HCT116 (cell line): Measurements from ENCODE around the gene ITGA7. TPM values are rescaled to one million over a fixed set of nuclear protein-coding genes. Genes with fewer than 3 reads are reported as not detected.

Source experiments
- ATAC-seq: fragments of 200-7000 bp; cut with Tn5 transposase; 2 replicates; pipeline ENCODE4 v1.9.1; 2020; ENCODE audit warnings: mild to moderate bottlenecking, moderate library complexity
- BruUV-seq: library from RNA; stranded (reverse); fragments of 400-500 nt; replicated peaks from 2 replicates; lab custom pipeline; 2021; lab: Mats Ljungman, UMichigan
- CTCF ChIA-PET: fragments of 300-600 bp; sonication (Branson Sonifier 250); formaldehyde crosslinking; loops from one replicate; lab custom pipeline; 2021; ENCODE audit warnings: antibody characterized with exemption; lab: Charles Lee
- POLR2A ChIA-PET: fragments of 300-600, 350-600 bp; sonication (Branson Sonifier 250); formaldehyde crosslinking; loops from one replicate; lab custom pipeline; 2021; ENCODE audit warnings: antibody characterized with exemption; lab: Charles Lee
- RAD21 ChIA-PET, 2 experiments: fragments of 300-600 bp; sonication (Branson Sonifier 250); formaldehyde crosslinking; loops; one replicate each; lab custom pipeline; 2023; ENCODE audit warnings: low total read pairs in 2 of 2; ENCODE audit not compliant: uncharacterized antibody in 2 of 2, unreplicated experiment in 2 of 2, low non-redundant PET in 1 of 2; lab: Charles Lee
- DNase-seq: peaks from one replicate; pipeline ENCODE4 v3.0.0-alpha.2; 2010; ENCODE audit warnings: low read depth, low spot score
- H2AFZ ChIP-seq: fragments of 200-600 bp; shearing (Covaris generic), sonication (generic); 2 replicates; pipeline ENCODE4 v1.6.1; 2017; ENCODE audit warnings: low read depth, mixed run types, mixed read lengths, antibody characterized with exemption, low read length; ENCODE audit not compliant: poor library complexity, severe bottlenecking
- H3K27ac ChIP-seq: 2 replicates; pipeline ENCODE4 v1.5.1; 2012; ENCODE audit warnings: low read depth, low read length
- H3K27me3 ChIP-seq: fragments of 200-600 bp; sonication (generic); 2 replicates; pipeline ENCODE4 v1.6.1; 2016; ENCODE audit warnings: mixed run types, low read length, mixed read lengths; ENCODE audit not compliant: insufficient read depth
- H3K36me3 ChIP-seq, 2 experiments: fragments of 200-500 bp in 1 of 2; fragments of 200-600 bp in 1 of 2; sonication (Bioruptor generic) in 1 of 2; sonication (generic) in 1 of 2; 2 replicates each; pipeline versions ENCODE4 v1.5.1 to v1.6.1; 2014 to 2016; ENCODE audit warnings: low read length in 2 of 2, inconsistent platforms in 1 of 2, mixed read lengths in 1 of 2, mixed run types in 1 of 2; ENCODE audit not compliant: insufficient read depth in 2 of 2, control insufficient read depth in 1 of 2
- H3K4me1 ChIP-seq, 2 experiments: fragments of 200-600 bp in 1 of 2; sonication (generic) in 1 of 2; 2 replicates each; pipeline versions ENCODE4 v1.5.1 to v1.6.1; 2012 to 2017; ENCODE audit warnings: low read length in 2 of 2, inconsistent platforms in 1 of 2, mild to moderate bottlenecking in 1 of 2, mixed read lengths in 1 of 2, mixed run types in 1 of 2, moderate library complexity in 1 of 2; ENCODE audit not compliant: insufficient read depth in 2 of 2, control insufficient read depth in 1 of 2
- H3K4me2 ChIP-seq: fragments of 200-600 bp; sonication (generic); 2 replicates; pipeline ENCODE4 v1.6.1; 2017; ENCODE audit warnings: mixed run types, low read length, mixed read lengths
- H3K4me3 ChIP-seq, 2 experiments: fragments of 200-600 bp in 1 of 2; sonication (generic) in 1 of 2; replicated peaks in 1 of 2; 2 replicates each; pipeline ENCODE4 v1.5.1; 2011 to 2016; ENCODE audit warnings: low read length in 2 of 2, control low read depth in 1 of 2, low read depth in 1 of 2, mild to moderate bottlenecking in 1 of 2, mixed read lengths in 1 of 2, mixed run types in 1 of 2
- H3K79me2 ChIP-seq: fragments of 200-600 bp; sonication (generic); 2 replicates; pipeline ENCODE4 v1.6.1; 2017; ENCODE audit warnings: mild to moderate bottlenecking, mixed run types, low read length, moderate library complexity, mixed read lengths; ENCODE audit not compliant: insufficient read depth
- H3K9ac ChIP-seq: fragments of 200-600 bp; sonication (generic); 2 replicates; pipeline ENCODE4 v1.6.1; 2016; ENCODE audit warnings: low read length, mixed read lengths
- H3K9me2 ChIP-seq: fragments of 200-600 bp; sonication (generic), shearing (Covaris generic); 2 replicates; pipeline ENCODE4 v1.6.1; 2017; ENCODE audit warnings: mixed run types, mild to moderate bottlenecking, moderate library complexity; ENCODE audit not compliant: insufficient read depth
- H3K9me3 ChIP-seq, 2 experiments: fragments of 200-500 bp in 1 of 2; fragments of 200-600 bp in 1 of 2; sonication (Bioruptor generic) in 1 of 2; sonication (generic) in 1 of 2; 2 replicates each; pipeline ENCODE4 v1.6.1; 2014 to 2017; ENCODE audit warnings: low read length in 2 of 2, mixed read lengths in 2 of 2, inconsistent platforms in 1 of 2, low read depth in 1 of 2, mild to moderate bottlenecking in 1 of 2, mixed run types in 1 of 2, moderate library complexity in 1 of 2; ENCODE audit not compliant: control insufficient read depth in 1 of 2, insufficient read depth in 1 of 2
- H4K20me1 ChIP-seq: fragments of 200-600 bp; sonication (generic), shearing (Covaris generic); 2 replicates; pipeline ENCODE4 v1.6.1; 2017; ENCODE audit warnings: mixed run types, mild to moderate bottlenecking, moderate library complexity; ENCODE audit not compliant: insufficient read depth
- EZH2 ChIP-seq: fragments of 200-600 bp; sonication (generic); IDR thresholded peaks from 2 replicates; pipeline ENCODE4 v1.6.1; 2017; ENCODE audit warnings: antibody characterized with exemption, mixed run types
- JUND ChIP-seq: IDR thresholded peaks from 2 replicates; pipeline ENCODE4 v1.6.1; 2012
- POLR2A ChIP-seq: IDR thresholded peaks from 2 replicates; pipeline ENCODE4 v1.7.0; 2011; ENCODE audit warnings: borderline replicate concordance; ENCODE audit not compliant: insufficient read depth, insufficient read length; ENCODE audit errors: extremely low read depth
- RAD21 ChIP-seq: IDR thresholded peaks from 2 replicates; pipeline ENCODE4 v1.6.1; 2012; ENCODE audit warnings: low read depth, mild to moderate bottlenecking
- intact Hi-C: fragments of 100-400 bp; cut with micrococcal nuclease; formaldehyde crosslinking; loops from 2 replicates; pipeline ENCODE4 v1.10.0; 2022
- total RNA-seq: library from RNA; stranded (reverse); gene quantifications from one replicate; pipeline ENCODE4 v1.2.1, GENCODE V29; 2021; ENCODE audit not compliant: unreplicated experiment
- TF ChIP-seq, protein P1 (sequence below): IDR thresholded peaks from 2 replicates; pipeline ENCODE4 v1.6.1; 2012; ENCODE audit warnings: low read depth
- TF ChIP-seq, protein P2 (sequence below): IDR thresholded peaks from 2 replicates; pipeline ENCODE4 v1.6.1; 2012
- TF ChIP-seq, protein P3 (sequence below), 3 experiments: fragments of 200-600 bp in 1 of 3; sonication (generic) in 1 of 3; IDR thresholded peaks in 2 of 3; conservative IDR thresholded peaks in 1 of 3; 2 replicates each; pipeline ENCODE4 v1.5.1; 2012 to 2017; ENCODE audit warnings: low read depth in 2 of 3, low read length in 2 of 3, antibody characterized with exemption in 1 of 3, borderline replicate concordance in 1 of 3, control low read depth in 1 of 3, mild to moderate bottlenecking in 1 of 3, mixed read lengths in 1 of 3, mixed run types in 1 of 3, moderate library complexity in 1 of 3; ENCODE audit not compliant: insufficient read depth in 1 of 3

Gene ITGA7
- total RNA-seq, 1 experiment from 2014 or later = 17.8 TPM

DNA sequence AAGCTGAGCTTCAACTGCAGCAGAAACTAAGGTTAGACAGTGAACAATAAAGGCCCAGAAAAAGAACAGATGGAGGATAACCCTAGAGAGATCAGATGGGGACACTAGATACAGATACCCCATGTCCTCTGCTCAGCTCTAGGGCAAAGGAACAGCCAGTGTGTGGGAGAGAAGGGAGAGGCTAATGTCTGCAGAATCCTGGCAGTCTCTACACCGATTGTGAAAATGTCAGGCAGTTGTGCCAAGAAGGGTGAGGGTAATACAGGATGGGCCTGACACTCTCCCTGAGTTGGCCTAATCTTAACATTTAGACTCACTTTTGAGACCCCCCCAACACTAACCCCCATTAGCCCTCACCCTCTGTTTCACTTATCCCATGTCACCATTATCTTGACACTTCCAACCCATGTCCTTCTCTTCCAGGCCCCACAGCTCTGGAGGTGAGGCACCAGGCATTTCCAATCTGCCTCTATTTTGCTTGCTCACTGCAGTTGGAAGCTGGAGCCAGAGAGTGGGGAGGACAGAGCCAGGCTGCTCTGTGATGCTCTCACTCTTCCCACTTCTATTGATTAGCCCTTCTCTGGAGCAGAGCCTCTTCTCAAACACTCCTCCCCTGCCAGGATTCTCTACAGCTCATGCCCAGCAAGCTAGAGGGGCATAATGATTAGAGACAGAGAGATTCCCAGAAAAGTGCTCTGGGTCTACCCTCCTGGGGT is 5.2 kb upstream of the ITGA7 start:
- ChIA-PET POLR2A (no interaction called here), RAD21 (no interaction called here), CTCF (no interaction called here)
- no peak overlapping the region for H3K27ac ChIP-seq
- ATAC-seq = no peak
- no peaks in the 10 kb centered on the region for H3K9me2 ChIP-seq
- no peaks in the 10 kb centered on the region for H3K9me3 ChIP-seq
- intact Hi-C loops = no loop called here
- H3K4me3 ChIP-seq = no peak overlapping the region
- peaks cover 11% of the 10 kb centered on the region for H3K79me2 ChIP-seq
- no peak overlapping the region for H3K9ac ChIP-seq
- H3K4me2 ChIP-seq = no peak overlapping the region
- no peak overlapping the region for H2AFZ ChIP-seq
- no peaks in the 10 kb centered on the region for H4K20me1 ChIP-seq
- H3K4me1 ChIP-seq = peaks cover 19 to 29% of the 10 kb centered on the region in 2 experiments
- no peak for DNase-seq
- no peaks in the 10 kb centered on the region for H3K36me3 ChIP-seq
- no TSS peak for BruUV-seq
- no peak for TF ChIP-seq POLR2A
- TF ChIP-seq, protein P1, sequence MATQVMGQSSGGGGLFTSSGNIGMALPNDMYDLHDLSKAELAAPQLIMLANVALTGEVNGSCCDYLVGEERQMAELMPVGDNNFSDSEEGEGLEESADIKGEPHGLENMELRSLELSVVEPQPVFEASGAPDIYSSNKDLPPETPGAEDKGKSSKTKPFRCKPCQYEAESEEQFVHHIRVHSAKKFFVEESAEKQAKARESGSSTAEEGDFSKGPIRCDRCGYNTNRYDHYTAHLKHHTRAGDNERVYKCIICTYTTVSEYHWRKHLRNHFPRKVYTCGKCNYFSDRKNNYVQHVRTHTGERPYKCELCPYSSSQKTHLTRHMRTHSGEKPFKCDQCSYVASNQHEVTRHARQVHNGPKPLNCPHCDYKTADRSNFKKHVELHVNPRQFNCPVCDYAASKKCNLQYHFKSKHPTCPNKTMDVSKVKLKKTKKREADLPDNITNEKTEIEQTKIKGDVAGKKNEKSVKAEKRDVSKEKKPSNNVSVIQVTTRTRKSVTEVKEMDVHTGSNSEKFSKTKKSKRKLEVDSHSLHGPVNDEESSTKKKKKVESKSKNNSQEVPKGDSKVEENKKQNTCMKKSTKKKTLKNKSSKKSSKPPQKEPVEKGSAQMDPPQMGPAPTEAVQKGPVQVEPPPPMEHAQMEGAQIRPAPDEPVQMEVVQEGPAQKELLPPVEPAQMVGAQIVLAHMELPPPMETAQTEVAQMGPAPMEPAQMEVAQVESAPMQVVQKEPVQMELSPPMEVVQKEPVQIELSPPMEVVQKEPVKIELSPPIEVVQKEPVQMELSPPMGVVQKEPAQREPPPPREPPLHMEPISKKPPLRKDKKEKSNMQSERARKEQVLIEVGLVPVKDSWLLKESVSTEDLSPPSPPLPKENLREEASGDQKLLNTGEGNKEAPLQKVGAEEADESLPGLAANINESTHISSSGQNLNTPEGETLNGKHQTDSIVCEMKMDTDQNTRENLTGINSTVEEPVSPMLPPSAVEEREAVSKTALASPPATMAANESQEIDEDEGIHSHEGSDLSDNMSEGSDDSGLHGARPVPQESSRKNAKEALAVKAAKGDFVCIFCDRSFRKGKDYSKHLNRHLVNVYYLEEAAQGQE = no peak
- TF ChIP-seq JUND = no peak
- TF ChIP-seq, protein P2, sequence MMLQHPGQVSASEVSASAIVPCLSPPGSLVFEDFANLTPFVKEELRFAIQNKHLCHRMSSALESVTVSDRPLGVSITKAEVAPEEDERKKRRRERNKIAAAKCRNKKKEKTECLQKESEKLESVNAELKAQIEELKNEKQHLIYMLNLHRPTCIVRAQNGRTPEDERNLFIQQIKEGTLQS = no peak
- TF ChIP-seq, protein P3, sequence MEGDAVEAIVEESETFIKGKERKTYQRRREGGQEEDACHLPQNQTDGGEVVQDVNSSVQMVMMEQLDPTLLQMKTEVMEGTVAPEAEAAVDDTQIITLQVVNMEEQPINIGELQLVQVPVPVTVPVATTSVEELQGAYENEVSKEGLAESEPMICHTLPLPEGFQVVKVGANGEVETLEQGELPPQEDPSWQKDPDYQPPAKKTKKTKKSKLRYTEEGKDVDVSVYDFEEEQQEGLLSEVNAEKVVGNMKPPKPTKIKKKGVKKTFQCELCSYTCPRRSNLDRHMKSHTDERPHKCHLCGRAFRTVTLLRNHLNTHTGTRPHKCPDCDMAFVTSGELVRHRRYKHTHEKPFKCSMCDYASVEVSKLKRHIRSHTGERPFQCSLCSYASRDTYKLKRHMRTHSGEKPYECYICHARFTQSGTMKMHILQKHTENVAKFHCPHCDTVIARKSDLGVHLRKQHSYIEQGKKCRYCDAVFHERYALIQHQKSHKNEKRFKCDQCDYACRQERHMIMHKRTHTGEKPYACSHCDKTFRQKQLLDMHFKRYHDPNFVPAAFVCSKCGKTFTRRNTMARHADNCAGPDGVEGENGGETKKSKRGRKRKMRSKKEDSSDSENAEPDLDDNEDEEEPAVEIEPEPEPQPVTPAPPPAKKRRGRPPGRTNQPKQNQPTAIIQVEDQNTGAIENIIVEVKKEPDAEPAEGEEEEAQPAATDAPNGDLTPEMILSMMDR (IDR thresholded peaks at IDR 0.05 in 2 of 3, conservative IDR thresholded peaks at IDR 0.05 in 1 of 3; ENCODE audit: borderline replicate concordance in 1 of 3, insufficient read depth in 1 of 3, low read depth in 2 of 3, low read length in 2 of 3) = no peak
- TF ChIP-seq EZH2 = no peak
- no peak for TF ChIP-seq RAD21
- TF ChIP-seq, all 23 proteins: peak for 0
- peaks cover 26% of the 10 kb centered on the region; the same call in 1 of the 2 replicates for H3K27me3 ChIP-seq
